GM20000 (cell line): ENCODE data around the gene ATIC.

Experiments used
- DNase-seq: peaks from one replicate; pipeline ENCODE4 v3.0.0; 2012; ENCODE audit warnings: low spot score
- TF ChIP-seq, protein P1 (sequence below): IDR thresholded peaks from 2 replicates; pipeline ENCODE4 v1.5.1; 2012; ENCODE audit warnings: mild to moderate bottlenecking, control low read depth; ENCODE audit errors: extremely low read depth, missing control alignments

ATIC gene

DNA sequence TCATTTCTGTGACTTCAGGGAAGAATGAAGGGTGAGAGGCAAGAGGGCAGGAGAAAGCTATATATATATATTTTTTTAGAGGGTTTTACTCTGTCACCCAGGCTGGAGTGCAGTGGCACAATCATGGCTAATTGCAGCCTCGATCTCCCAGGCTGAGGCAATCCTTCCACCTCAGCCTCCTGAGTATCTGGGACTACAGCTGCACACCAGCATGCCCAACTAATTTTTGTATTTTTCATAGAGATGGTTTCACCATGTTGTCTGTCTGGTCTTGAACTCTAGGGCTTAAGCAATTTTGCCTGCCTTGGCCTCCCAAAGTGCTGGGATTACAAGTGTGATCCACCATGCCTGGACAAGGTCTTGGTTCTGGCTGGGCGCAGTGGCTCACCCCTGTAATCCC, 3.4 kb downstream of the ATIC start:
- TF ChIP-seq, protein P1, sequence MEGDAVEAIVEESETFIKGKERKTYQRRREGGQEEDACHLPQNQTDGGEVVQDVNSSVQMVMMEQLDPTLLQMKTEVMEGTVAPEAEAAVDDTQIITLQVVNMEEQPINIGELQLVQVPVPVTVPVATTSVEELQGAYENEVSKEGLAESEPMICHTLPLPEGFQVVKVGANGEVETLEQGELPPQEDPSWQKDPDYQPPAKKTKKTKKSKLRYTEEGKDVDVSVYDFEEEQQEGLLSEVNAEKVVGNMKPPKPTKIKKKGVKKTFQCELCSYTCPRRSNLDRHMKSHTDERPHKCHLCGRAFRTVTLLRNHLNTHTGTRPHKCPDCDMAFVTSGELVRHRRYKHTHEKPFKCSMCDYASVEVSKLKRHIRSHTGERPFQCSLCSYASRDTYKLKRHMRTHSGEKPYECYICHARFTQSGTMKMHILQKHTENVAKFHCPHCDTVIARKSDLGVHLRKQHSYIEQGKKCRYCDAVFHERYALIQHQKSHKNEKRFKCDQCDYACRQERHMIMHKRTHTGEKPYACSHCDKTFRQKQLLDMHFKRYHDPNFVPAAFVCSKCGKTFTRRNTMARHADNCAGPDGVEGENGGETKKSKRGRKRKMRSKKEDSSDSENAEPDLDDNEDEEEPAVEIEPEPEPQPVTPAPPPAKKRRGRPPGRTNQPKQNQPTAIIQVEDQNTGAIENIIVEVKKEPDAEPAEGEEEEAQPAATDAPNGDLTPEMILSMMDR = no peak
- DNase-seq = no peak

DNA sequence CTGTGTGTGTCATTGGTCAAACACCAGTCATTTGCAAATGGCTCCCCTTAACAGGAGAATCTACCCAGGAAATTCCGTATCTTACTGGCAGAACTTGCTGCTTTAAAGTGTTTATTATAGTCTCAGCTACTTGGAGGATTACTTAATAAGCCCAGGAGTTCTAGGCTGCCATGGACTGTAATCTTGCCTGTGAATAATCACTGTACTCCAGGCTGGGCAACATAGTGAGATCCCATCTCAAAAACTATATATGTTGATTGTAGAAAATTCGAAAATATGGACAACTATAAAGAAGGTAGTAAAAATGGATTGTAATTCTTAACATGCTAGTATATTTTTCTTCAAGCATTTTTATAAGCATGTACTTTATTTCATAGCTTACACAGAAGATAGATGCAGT, 4.5 kb downstream of the ATIC start:
- DNase-seq = no peak
- TF ChIP-seq, protein P1 = no peak

DNA sequence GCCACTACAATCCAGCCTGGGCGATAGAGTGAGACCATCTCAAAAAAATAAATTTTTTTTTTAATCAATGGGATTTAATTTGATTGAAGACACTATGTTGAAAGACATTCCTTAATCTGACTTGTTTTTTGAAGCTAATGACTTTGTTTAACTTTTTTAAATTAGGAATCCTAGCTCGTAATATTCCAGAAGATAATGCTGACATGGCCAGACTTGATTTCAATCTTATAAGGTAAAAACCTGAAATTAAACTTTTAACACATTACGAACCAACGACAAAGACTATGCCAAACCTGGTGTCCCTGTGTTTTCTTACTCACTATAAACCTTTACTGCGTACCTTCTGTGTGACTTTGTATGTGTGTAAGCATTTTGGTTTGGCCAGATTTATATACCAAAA, 7.6 kb downstream of the ATIC start:
- no peak for DNase-seq
- TF ChIP-seq, protein P1 = no peak

DNA sequence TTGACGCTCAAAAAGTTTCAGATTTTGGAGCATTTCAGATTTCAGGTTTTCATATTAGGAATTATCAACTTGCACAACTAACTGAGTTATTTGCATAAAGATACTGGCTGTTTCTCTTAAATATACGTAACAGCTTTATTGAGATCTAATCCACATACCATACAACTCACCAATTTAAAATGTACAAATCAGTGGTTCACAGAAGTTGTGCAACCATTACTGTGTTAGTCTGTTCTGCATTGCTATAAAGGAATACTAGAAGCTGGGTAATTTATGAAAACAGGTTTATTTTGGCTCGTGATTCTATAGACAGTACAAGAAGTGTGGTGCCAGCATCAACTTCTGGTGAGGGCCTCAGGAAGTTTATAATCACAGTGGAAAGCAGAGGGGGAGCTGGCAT, 8.2 kb downstream of the ATIC start:
- TF ChIP-seq, protein P1 = no peak
- DNase-seq = no peak

DNA sequence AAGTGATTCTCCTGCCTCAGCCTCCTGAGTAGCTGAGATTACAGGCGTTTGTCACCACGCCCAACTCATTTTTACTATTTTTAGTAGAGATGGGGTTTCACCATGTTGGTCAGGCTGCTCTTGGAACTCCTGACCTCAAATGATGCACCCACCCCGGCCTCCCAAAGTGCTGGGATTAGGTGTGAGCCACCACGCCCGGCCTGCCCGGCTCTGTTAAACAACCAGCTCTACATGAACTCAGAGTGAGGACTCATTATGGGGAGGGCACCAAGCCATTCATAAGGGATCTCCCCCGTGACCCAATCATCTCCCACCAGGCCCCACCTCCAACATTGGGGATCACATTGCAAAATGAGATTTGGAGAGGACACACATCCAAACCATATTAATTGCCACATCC, 8.8 kb downstream of the ATIC start:
- TF ChIP-seq, protein P1 = no peak
- no peak for DNase-seq

DNA sequence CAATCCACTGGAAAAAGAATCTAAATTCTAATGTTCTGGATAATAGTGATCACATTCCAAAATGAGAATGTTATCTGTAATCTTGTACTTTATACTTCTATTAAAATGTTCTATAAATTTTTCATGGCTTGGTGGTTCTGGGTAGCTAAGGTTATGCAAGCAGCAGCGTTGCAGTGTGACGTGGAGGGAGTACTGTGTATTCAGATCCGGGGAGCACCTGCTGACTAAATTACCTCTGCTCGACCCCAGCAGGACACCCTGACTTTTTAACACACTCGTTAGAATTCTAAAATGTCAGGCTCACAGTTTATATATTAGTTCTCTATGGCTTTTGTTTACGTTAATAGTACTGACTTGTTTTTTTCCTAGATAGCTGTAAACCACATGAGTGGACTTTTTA, 13.0 kb downstream of the ATIC start:
- TF ChIP-seq, protein P1 = no peak
- DNase-seq = no peak

DNA sequence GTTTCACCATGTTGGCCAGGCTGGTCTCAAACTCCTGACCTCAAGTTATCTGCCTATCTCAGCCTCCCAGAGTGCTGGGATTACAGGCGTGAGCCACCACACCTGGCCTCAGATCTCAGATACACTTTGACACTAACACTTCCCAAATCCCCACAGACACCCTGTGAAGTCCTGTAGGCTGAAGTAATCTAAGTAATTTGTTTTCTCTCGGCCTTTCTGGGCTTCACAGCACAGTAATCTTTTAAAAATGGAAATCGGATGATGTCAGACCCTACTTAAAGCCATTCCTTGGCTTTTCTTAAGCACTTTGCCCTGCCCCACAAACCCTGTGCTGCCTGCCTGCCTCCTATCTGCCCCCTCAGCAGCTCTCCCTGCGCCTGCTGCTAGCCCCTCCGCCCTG, 16.2 kb downstream of the ATIC start:
- no peak for DNase-seq
- TF ChIP-seq, protein P1 = no peak
